NCI-H2196 (cell line): ENCODE measurements around the gene NAA38.
"Not testable (repeated sequence)": the region's sequence is repeated elsewhere in the genome, so short reads cannot be mapped to it uniquely, and the experiment has no call there.

Experiments used
- DNase-seq: peaks from one replicate; lab custom pipeline; 2025; ENCODE audit not compliant: unreplicated experiment; lab: John Stamatoyannopoulos, UW

NAA38 gene

DNA sequence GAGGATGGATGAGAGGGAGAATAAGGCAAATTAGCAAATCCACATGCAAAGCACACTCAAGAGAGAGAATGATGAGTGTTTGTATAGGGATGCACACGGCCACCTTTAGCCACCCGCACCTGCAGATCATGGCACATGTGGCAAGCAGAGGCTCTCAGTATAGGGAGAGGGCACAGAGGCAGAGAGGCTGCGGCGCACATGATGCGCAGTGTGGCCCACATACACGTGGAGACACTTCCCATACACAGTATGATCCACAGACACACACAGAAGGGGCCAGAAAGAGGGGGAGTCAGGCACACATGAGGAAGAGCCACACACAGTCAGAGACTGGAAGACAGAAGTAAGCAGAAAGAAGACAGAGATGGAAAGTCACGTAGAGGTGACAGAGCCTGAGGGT, 24.7 kb upstream of the NAA38 start:
- DNase-seq, result peak; percentile 39

DNA sequence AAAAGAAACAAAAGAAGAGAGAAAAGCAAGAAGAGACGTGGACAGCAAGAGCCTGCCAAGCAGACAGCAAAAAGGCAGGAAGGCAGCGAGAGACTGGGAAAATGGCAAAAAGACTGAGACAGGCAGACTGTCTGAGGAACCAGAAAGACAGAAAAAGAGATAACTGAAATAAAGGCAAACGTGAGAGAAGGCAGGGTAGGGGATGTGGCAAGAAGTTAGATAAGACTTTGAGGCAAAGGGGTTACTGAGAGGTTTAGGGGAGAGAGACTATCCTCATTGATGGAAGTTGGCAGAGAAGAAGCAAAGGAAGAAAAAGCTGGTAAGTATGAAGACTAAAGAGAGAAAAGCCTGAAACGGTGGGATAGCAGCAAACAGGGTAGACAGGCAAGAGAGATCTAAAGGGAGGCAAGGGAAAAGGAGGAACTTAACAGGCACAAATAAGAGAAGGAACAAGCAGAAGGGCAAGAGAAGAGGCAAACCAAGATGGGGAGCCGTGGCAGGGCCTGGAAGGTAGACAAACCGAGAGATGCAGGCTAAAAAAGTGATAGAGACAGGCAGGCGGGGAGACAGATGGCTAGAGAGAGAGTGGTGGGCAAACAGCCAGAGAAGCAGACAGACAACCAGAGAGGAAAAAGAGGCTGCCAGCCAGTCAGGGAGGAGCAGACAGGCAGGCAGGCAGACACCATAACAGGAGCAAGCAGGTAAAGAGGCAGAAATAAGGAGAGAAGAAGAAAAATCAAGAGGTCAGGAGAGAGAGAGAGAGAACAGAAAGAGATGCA, 24.1 kb upstream of the NAA38 start:
- peak; percentile 39 for DNase-seq

DNA sequence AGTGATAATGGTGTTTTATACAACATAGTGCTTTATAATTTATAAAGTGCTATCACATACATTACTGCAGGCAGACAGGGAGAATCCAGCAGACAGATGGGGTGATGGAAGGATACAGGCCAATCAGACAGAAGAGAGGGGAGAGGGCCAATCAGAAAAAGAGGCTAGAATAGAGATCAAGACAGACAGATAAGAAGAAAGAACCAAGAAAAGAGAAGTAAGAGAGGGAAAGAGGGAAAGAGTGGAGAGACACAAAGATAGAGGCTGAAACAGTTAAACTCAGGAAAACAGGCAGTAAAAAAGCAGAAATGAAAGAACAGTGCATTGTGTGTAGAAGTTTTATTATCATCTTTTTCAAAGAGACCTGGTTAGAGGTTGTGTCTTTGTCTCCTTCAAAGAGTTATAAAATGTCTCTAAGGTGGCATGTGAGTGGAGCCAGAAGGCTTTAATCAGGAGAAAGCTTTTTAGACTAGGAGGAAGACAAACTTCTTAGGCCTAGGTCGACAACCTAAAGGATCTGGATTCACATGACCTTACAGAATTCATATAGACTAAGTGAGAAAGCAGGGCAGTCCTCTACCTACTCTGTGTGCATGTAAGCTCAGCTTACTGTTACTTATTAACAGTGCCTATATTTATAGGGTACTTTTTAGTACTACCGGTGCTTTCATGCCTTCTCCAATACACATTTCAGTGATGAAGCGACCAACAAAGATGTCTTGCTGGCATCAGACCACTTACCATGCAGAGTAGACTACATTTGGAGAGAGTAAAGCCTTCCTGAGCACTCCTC, 22.9 kb upstream of the NAA38 start:
- DNase-seq, result no peak

DNA sequence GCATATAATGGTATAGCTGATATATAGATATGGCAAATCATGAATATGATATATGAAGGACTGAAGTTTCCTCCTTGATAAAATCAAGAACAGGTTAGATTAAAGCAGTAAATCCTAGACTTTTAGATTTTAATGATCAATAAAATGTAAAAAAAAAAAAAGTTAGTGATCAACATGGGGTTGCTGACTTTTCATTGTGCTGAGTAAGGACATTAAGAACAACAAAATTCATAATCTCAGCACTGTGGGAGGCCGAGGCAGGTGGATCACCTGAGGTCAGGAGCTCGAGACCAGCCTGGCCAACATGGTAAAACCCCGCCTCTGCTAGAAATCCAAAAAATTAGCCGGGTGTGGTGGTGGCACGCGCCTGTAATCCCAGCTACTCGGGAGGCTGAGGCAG, 20.9 kb upstream of the NAA38 start:
- no peak for DNase-seq

DNA sequence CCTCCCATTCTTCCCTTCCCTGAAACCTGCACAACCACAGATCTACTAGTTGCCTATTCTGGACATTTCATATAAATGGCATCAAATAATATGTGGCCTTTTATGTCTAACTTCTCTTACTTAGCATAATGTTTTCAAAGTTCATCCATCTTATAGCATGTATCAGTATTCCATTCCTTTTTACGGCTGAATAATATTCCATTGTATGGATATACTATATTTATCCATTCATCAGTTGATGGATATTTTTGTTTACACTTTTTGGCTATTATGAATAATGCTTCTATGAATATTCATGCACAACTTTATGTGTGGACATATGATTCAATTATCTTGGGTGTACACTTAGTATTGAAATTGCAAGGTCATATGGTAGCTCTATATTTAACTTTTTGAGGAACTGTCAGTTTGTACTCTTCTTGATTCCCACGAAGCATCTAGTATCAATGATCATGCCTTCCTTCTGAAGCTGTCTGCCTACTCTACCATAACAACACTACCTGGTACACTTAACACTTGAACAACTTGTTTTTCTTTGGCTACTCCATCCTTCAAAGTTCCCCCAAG, 18.5 kb upstream of the NAA38 start:
- no peak for DNase-seq

DNA sequence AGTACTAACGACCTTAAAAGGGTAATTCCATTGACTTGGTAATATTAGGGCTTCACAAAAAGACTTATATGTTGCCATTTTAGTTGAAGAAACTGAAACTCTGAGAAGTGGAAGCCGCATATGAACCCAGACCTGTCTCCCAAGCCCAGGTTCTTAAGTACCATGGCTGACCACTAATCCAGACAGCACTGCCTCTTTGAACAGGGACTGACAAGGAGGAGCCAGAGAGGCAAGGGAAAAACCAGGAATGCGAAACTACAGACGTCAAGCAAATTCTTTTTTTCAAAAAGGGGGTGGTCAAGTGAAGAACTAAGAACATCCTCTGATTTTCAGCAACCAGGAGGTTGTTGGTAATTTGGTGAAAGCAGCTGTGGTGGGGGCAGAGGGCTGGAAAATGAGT, 15.7 kb upstream of the NAA38 start:
- no peak for DNase-seq

DNA sequence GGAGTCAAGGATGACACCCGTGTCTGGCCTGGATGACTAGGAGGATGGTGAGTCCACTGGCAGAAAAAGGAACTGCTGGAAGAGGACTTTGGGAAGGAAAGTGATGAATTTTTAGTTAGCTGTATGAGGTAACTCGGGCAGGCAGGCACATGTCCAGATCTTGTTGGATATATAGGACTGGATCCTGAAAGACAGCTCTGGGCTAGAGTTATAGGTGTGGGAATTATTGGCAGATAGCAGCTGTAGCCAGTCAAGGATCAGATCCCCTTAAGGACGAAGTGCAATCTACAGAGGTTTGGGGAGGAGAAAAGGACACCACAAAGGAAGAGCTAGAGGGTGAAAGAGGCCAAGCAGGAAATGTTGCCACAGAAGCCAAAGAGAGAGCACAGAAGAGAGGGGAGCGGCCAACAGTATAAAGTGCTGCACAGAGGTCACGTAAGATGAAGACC, 10.5 kb upstream of the NAA38 start:
- no peak for DNase-seq

DNA sequence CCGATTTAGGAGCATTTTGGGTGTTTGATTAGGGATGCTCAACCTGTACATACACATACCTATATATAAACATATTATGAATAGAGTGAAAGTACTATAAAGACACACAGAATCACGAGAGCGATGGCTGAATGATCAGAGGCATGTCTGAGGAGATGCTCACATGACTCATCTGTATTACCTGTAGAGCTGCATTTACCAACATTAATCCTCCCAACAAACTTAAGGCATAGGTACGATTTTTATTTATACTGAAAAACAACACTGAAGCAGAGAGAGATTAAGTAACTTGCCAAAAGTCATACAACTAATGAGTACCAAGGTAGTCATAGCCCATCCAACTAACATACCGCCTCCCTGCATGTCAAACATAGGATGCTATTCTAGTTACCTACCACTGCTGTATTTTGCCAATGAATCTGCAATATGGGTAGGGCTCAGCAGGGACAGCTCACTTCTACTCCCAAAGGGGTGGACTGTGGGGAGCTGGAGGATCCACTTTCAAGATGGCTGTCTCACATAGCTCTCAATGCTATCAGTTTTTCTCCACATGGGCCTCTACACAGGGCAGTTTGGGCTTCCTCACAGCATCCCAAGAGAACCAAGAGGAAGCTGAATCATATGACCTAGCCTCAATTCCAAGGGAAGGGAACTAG, 7.8 kb upstream of the NAA38 start:
- no peak for DNase-seq

DNA sequence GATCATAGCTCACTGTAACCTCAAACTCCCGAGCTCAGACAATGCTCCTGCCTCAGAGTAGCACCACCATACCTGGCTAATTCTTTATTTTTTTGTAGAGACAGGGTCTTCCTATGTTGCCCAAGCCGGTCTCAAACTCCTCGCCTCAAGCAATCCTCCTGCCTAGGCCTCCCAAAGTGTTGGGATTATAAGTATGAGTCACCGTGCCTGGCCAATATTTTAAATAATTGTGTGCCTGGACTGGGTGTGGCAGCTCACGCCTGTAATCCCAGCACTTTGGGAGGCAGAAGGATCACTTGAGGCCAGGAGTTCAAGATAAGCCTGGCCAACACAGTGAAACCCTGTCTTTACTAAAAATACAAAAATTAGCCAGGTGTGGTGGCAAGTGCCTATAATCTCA, 7.0 kb upstream of the NAA38 start:
- not testable (repeated sequence) for DNase-seq

DNA sequence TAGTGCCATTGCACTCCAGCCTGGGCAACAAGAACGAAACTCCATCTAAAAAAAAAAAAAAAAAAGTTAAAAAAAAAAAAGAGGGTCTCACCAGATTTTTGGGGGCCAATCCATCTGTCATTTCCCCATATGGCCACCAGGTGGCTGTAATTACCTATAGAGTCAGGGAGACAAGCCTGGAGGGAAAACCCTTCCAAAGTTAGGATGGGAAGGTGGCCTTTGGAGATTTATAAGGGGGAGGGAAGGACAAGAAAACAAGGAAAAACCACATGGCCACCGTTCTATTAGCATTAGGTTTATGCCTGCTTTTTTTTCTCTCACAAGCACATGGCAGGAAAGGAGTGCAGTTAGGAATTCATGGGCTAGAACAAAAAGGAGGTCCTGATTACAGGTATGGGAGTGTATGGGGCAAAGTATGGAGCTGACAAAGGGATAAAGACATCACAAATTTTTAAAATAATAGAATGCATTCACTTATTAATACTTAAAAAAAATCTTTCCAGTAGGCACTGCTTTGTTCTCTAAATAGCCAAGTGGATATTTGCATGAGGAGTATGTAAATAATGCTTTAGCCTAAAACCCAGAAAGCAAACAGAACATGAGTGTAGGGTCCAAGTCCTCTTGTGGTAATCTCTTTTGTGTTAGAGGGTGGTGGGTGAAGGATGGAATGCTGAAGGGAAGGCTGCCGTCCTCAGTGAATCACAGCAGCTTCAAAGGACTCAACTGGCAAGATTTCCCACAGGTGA, 5.5 kb upstream of the NAA38 start:
- peak; percentile 21 for DNase-seq

DNA sequence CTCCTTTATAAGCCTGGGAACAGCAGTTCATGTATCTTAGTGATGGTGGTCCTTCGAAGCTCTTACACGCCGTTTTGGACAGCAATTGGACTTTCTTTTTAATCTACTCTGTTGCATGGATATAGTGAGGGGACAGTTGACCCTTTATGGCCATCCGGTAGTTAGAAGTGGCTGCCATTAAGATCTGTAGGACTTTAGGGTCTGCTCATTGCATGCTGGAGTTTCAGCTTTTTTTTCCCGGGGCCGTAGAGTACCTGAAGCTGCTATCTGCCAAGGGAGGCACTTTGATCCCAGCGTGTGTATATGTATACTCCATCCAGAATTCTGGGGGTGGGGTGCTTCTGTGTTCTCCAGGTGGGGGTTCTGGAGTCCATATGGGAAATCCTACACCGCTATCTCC, 1.7 kb upstream of the NAA38 start:
- DNase-seq, result no peak

DNA sequence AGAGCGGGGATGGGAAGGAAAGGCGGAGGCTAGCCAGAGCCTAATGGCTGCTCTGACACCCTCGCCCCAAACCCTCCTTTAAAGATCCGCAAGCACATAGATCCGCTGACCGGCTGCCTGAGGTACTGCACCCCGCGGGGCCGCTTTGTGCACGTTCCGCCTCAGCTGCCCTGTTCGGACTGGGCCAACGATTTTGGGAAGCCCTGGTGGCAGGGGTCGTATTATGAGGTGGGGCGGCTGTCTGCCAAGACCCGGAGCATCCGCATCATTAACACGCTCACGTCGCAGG, 1.1 kb upstream of the NAA38 start:
- DNase-seq, result peak; percentile 9

DNA sequence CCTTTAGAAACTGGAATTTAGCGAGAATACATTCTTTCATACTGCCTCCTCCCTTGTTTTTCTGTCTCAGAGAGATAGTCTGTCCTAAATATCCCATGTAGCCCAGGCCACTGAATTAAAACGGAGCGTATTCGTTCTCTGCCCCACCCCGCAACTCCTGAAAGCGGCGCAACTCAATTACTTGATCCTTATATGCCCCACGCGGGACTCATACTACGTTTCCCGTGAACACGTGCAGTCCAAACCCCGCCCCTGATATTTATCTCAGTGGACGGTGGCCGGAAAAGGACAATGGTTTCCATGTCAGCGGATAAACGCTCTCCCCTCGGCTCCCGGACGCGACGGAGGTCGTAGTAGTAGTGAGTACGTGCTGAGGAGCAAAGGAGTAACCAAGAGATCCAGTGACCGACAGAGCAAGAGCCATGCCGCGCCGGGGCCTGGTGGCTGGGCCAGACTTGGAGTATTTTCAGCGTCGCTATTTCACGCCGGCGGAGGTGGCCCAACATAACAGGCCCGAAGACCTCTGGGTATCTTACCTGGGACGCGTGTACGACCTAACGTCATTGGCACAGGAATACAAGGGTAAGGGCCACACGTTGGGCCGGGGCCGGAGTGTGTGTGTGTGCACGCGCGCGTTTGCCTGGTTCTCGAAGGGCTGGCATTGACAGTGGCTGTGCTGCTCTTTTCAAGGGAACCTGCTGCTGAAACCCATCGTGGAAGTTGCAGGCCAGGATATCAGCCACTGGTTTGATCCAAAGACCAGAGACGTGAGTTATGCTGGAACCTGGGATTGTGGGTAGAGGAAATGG, 558 bp upstream of the NAA38 start, which contains the start of gene CYB5D1:
TSS of gene CYB5D1 (plus strand) at position 291 of the 809 bp plus-strand sequence. CDS start at position 423, 132 bp downstream.
- DNase-seq, result peak; percentile 74

DNA sequence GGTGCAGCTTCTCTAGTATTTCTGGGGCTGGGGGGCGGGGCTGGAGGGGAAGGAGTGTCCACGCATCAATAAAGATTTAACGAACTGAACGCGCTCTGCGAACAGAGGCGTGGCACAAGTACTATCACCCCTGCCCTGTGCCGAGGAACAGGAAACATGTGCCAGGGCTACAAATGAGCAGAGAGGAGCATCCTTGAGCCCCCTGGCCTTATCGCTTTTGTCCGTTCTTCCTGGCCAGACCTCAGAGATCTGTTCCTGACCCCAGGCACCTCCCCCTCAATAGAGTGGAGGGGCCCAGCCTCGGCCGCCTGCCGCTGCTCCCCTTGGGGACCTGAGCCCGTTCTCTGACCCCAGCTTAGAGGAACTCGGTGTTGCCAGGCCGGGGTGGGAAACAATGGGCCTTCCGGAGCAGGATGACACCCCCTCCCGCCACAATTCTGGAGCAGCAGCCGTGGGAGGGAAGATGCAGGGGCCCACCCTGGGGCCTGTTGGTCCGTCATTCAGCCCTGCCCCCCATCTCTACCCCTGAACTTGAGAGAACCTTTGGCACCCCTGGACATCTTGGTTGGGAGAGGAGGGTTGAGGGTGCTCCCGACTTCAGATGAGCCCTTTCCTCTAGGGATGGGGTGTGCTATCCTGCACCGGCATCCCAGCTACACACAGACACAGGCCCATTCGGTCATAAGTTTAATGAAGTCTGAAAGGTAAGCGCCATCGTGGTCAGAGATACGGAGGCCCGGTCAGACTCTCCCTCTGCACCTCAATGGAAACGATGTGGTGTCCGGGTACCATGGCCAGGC, 1.1 kb downstream of the NAA38 start:
- no peak for DNase-seq

DNA sequence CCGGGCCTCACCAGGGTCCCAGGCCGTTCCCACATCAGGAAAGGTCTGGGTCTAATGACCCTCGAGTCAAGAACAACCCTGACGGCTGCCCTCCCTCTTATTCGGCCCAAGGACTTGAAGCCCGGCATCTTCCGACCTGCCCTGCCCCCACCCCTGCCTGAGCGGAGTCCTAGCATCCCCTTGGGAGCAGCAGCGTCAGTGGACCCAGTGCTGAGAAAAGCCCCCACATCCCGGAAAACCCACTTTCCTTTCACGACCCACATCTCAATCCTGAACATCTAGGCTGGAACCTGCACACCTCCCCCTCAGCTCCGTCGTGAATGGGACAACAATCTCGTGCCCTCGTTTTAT, 1.7 kb downstream of the NAA38 start:
- DNase-seq, result no peak

DNA sequence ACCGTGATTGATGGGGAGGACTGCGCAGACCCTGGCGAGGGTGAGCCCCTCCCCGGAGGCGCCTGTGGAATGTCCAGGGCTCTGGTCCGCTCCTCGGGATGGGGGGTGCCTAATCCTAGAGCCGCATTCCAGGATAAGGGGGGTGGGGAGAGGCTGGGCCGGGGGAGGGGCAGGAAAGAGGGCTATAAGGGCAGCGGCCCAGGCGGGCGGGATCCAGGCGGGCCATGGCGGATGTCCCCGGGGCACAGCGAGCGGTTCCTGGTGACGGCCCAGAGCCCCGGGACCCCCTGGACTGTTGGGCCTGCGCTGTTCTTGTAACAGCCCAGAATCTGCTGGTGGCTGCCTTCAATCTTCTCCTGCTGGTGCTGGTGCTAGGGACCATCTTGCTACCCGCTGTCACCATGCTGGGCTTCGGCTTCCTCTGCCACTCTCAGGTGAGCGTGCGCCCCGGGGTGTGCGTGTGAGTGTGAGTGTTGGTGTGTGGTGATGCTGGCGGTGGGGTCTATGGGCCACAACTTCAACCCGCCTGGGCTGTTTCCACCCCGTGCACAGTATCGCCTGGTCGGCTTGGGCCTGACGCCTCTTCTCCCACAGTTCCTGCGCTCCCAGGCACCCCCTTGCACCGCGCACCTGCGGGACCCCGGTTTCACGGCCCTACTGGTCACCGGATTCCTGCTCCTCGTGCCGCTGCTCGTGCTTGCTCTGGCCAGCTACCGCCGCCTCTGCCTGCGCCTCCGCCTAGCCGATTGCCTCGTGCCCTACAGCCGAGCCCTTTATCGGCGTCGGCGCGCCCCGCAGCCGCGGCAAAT, 2.3 kb downstream of the NAA38 start, which contains the start of gene TMEM88:
TSS of gene TMEM88 (plus strand) at position 216 of the 809 bp plus-strand sequence. CDS start at position 225, 9 bp downstream.
- DNase-seq, result no peak

DNA sequence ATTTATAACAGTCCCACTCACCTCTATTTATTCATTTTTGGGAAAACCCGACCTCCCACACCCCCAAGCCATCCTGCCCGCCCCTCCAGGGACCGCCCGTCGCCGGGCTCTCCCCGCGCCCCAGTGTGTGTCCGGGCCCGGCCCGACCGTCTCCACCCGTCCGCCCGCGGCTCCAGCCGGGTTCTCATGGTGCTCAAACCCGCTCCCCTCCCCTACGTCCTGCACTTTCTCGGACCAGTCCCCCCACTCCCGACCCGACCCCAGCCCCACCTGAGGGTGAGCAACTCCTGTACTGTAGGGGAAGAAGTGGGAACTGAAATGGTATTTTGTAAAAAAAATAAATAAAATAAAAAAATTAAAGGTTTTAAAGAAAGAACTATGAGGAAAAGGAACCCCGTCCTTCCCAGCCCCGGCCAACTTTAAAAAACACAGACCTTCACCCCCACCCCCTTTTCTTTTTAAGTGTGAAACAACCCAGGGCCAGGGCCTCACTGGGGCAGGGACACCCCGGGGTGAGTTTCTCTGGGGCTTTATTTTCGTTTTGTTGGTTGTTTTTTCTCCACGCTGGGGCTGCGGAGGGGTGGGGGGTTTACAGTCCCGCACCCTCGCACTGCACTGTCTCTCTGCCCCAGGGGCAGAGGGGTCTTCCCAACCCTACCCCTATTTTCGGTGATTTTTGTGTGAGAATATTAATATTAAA, 3.1 kb downstream of the NAA38 start:
- no peak for DNase-seq

DNA sequence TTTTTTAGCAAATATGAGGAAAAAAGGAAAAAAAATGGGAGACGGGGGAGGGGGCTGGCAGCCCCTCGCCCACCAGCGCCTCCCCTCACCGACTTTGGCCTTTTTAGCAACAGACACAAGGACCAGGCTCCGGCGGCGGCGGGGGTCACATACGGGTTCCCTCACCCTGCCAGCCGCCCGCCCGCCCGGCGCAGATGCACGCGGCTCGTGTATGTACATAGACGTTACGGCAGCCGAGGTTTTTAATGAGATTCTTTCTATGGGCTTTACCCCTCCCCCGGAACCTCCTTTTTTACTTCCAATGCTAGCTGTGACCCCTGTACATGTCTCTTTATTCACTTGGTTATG, 3.7 kb downstream of the NAA38 start:
- DNase-seq, result no peak
